Activated CD4-positive, alpha-beta T cell treated with anti-CD3 and anti-CD28 coated beads for 48 hours (primary cell): Measurements from ENCODE around the gene GSDMA.

Source experiments
- DNase-seq: peaks from one replicate; pipeline ENCODE4 v3.0.0-alpha.2; 2020

Gene GSDMA

DNA sequence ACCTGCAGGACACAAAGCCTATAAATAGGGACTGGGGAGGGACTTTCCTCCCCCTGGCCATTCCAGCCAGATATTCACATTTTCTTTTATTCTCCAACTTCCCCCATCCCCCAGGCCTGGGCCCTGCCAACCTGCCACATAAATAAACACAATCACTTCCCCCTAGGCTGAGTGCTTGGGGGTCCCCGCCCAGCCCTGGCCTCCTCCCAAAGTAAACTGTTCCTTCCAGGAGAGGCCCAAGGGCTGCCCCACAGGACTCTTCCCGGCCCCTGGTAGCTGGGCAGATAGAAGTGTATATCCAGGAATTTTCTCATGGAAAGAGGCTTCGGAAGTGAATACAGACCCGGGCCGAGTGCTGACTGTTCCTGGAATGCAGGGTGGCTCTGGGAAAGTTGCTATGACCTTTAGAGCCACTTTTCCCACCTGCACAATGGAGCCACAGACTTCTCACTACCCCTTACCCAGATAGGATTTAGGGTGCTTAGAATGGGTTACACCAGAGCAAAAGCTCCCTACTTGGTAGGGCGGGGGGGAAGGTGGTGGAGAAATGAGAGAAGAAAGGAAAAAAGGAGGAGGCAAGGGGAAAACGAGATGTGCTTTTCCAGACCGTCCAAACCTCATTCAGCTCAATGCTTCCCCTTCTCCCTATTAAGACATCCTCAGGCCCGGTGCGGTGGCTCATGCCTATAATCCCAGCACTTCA lies 60.9 kb downstream of the GSDMA start:
- DNase-seq, result no peak

DNA sequence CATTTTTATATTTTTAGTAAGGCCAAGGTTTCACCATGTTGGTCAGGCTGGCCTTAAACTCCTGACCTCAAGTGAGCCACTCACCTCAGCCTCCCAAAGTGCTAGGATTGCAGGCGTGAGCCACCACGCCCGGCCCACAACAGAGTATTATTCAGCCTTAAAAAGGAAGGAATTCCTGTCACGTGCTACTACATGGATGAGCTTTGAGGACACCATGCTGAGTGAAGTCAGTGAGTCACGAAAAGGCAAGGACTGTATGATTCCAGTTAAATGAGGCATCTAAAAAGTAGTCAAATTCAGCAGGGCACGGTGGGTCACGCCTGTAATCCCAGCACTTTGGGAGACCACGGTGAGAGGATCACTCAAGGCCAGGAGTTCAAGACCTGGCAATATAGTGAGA lies 62.1 kb downstream of the GSDMA start:
- DNase-seq, result no peak

DNA sequence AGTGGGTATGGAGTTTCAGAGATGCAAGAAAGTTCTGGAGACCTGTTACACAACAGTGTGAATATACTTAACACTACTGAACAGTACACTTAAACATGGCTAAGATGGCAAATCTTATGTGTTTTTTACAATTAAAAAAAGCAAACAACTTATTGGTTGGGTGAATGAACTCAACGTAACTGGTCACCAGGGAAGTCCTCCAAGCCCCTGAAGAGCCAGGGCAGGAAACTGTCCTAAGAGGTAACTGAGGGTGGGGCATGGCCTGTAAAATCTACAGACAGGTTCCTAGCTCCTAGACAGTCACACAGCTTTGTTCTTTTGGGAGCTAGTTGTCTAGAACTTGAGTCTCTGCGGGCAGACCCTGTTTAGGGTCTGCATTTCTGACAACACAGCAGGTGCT lies 62.8 kb downstream of the GSDMA start:
- no peak for DNase-seq

DNA sequence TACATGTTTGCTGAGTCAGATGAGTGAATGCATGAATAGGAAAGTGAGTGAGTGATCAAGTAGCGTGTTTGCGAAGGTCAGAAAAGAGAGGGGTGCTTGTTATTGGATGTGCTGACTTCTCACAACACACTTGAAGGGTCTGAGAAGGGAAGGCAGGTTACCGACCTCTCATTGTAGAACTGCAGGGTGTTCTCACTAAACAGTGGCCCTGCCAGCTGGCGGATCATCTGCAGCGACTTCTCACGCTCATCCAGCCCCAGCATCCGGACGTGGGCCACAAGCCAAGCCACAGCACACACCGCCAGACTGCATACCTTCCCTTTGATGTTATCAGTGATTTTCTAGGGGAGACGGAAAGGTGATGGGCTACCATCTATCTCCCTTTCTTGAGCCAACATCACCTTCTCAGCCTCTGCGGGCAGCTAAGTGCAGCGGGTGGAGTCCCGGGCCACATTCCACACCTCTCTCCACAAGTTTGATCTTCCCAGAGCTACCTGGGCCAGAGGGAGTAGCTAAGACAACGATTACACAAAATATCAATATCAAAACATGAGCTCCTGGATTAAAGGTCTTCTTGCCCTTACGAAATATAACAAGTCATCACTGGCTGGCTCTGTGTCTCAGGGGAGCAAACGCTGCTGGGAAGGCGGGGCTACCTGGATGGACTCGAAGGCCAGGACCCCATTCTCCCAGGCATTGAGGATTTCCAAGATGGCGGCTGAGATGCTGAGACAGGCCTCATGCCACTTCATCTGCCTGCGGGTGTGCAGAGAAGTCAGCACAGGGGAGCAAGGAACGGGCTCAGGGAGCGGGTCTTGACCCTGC lies 63.4 kb downstream of the GSDMA start:
- DNase-seq, result peak; percentile 46

DNA sequence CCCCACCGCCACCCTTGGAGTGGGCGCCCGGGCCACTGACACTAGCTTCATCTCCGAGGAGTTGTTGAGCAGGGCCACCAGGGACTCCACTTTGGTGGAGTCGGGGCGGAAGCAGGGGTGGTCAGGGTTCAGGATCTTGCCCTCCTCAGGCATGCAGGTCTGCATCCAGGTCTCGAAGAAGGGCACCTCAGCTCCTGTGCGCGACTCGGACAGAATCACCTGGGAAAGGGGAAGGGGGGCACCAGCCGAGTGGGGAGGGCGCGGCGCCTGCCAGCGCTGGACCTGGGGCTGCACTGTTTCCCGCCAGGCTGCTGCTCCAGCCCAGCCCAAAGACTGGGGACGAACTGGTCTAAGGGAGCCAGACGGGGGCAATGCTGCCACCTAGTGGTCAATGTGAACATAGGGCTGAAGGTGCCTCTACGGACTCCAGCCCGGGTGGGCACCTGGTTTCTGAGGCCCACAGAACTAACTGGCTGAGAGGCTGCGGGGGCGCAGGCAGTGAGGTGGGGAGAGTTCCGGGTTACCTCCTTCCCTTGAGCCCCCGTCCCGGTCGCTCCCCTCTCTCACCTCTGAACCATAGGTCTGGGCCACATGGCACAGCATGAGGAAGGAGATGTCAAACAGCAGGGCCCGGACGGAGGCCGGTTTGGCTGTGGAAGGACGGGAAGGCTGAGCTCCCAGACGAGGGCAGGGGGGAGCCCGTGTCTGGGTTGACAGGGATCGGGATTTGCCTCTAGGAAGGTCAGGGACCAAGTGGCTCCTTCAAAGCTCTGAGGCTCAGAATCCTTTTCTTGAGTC lies 64.2 kb downstream of the GSDMA start:
- peak; percentile 84 for DNase-seq
